Stimulated activated CD8-positive, alpha-beta memory T cell treated with anti-CD3 and anti-CD28 coated beads, Interleukin-15, amount 100 ng/mL, for 24 hours (primary cell): ENCODE results near the gene GPR25.

Source experiments
- DNase-seq: peaks from one replicate; pipeline ENCODE4 v3.0.0-alpha.2; 2020; ENCODE audit warnings: low read depth

GPR25 gene, protein sequence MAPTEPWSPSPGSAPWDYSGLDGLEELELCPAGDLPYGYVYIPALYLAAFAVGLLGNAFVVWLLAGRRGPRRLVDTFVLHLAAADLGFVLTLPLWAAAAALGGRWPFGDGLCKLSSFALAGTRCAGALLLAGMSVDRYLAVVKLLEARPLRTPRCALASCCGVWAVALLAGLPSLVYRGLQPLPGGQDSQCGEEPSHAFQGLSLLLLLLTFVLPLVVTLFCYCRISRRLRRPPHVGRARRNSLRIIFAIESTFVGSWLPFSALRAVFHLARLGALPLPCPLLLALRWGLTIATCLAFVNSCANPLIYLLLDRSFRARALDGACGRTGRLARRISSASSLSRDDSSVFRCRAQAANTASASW

DNA sequence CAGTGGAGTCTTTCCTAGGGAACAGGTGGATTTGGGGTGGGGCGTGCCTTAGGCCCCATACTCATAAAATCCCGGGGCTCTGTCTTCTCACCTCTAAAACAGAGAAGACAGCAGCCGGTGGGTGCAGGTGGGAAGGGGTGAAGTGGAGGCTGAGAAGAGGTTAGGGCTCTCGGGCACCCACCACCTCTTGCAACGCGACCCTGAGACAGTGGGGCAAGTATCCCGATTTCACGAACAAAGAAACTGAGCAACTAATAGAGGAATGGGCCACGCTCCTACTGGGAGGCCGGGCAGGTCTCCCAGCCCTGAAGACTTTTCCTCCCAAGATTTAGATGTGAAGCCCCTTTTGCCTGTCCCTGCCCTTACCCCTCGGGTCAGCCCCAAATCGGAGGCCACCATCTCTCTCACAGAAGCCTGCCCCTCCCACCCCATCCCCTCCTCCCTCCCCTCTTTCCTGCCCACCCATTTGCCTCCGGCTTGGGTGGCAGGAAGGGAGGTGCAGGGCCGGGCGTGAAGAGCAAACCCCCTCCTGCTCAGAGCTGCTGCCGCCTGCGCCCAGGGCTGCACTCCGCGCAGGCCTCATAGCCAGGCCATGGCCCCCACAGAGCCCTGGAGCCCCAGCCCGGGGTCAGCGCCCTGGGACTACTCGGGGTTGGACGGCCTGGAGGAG lies at the start of gene GPR25:
TSS of gene GPR25 (plus strand) at position 536 of the 670 bp plus-strand sequence. CDS start at position 593, 57 bp downstream.
- DNase-seq, result no peak

DNA sequence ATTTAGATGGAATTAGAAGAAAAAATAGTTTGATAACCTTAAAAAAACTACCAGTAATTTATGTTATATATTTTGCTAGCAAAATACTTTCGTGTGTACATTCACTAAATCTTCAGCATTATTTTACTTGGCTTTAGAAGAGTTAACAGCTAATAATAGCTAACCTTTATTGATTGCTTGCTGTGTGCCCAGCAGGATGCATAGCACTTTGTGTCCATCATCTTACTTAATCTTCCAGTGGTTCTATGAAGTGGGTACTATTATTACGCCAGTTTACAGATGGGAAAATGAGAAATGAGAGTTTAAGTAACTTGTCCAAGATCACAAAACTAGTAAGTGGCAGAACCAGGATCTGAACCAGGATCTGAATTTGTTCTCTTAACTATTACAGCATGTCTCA lies 41.7 kb upstream of the GPR25 start:
- DNase-seq, result no peak

DNA sequence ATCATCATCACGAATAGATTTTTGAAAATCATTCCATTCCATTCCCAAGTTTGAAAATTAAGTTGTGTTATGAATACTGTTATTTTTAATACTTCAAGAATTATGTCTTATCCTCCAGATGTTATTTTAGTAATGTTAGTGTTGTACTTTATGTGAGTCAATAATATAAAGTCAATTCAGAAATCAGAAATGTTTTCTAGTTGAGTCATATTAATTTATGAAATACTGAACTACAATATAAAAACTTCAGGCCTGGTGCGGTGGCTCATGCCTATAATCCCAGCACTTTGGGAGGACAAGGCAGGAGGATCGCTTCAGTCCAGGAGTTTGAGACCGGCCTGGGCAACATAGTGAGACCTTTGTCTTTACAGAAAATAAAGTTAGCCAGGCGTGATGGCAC lies 38.4 kb upstream of the GPR25 start:
- no peak for DNase-seq

DNA sequence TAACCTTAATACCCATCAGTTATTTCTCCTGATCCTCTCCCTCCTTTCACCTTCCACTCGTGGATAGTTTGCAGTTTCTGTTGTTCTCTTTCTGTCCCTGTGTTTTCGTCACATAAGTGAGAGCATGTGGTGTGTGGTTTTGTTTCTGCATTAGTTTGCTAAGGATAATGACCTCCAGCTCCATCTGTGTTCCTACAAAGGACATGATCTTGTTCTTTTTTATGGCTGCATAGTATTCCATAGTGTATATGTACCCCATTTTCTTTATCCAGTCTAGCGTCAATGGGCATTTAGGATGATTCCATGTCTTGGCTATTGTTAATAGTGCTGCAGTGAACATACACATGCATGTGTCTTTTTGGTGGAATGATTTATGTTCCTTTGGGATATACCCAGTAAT lies 36.6 kb upstream of the GPR25 start:
- no peak for DNase-seq

DNA sequence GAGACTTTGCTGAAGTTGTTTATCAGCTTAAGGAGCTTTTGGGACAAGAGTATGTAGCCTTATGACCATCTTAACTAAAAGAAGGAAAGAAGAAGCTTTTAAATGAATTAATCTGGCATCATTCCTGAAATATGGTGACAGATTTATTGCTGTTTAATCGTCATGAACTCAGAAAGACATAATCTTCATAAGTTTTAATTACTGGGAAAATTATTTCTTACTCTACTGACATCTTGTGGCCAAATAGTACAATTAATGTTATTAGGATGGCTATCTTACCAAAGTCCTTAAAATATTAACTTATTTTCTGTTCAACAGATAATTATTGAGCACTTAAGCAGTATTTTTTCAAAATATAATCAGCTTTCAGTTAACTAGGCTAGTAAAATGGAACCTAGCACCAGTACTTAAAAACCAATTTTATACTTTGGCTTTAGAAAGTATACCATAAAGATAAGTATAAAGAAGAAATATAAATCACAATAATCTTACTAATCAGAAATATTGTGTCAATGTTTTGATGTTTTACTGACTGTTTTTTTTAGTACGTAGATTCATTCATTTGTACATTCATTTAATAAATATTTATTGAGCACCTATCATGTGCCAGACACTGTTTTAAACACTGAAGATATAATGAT lies 34.7 kb upstream of the GPR25 start:
- no peak for DNase-seq

DNA sequence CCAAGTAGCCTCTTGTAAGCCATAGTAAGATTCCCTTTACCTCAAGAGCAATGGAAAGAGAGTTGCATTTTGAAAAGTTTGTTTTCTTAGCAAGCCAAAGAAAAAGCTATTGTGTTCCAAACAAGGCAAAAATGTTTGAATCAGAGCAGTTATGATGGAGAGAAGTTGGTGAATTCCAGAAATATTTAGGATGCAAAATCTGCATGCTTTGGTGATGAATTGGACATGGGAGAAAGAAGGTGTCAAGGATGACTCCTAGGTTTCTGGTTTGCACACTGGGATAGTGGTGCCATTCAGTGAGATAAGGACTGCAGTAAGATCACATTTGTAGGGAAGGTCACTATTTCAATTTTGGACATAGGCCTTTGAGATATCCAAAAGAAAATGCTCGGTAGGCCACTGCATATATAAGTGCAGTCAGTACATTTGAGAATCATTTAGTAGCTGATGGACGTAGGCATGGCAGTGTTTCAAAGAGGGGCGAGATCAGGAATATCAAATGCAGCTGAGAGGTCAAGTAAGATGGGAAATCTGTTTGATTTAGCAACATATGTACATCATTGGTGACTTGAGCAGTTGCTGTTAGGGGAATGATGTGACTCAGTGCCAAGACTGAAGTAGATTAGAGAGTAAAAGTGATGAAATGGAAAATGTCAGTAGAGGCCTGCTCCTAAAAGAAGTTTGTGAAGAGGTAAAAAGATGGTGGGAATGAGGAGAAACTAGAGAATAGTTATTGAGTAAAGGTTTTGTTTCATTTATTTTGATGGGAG lies 33.9 kb upstream of the GPR25 start:
- no peak for DNase-seq

DNA sequence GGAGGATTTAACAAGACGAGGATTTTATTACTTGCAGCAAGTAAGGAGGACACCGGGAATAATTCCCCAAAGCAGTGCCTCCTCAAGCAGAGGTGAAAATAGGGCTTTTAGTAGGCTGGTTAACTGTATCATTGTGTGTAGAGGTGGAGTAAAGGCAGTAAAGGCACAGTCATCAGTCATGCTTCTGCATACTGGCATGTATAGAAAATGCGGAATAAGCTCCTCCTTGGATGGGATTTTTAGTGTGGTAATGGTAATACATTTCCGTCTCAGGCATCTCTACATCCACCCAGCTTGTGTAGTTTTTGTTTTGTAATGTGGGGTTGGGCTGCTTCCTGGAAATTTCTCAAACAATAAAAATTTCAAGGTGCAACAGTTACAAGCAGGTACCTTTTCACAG lies 27.4 kb upstream of the GPR25 start:
- no peak for DNase-seq

DNA sequence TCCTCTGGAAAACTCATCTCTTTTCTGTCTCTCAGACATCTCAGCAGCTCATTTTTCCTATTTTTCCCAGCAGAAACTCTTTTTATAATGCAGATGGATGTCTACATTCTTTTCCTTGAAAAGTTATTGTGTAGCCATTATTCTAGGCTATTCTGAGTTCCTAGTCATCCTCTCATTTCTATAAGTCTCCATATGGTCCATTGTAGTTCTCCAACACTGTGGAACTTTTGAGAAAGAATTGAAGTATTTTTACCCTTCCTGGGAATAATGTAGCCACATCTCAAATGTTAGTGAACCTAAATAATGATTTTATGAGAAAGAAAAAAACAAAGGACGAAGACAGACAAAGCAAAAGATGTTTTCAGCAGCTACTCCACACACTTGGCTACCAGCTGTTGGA lies 26.4 kb upstream of the GPR25 start:
- no peak for DNase-seq

DNA sequence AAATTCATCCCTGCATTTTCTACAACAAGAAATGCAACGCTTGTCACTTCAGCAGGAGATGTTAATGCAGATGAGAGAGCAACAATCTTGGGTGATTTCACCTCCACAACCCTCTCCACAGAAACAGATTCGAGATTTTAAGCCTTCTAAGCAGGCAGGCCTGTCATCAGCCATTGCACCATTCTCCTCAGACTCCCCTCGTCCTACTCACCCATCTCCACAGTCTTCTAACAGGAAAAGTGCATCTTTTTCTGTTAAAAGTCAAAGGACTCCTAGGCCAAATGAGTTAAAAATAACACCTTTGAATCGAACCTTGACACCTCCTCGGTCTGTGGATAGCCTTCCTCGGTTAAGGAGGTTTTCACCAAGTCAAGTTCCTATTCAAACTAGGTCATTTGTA lies 23.4 kb upstream of the GPR25 start:
- DNase-seq, result no peak

DNA sequence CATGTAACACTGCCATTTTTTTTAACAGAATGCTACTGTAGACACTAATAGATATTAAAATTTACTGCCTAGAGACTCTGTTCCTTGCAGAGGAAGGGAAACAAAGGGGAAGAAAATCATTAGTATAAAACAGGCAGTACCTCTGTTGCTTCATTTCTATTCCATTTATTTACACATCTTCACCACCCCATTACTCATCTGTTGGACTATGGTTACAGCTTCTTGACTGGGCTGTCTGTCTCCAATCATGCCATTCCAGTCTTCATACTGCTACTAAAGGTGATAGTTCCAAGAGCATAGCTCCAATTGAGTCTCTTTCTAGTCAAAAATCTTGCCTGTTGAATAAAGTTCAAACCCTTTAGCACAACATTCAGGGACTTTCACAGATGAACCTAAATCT lies 22.2 kb upstream of the GPR25 start:
- DNase-seq, result no peak

DNA sequence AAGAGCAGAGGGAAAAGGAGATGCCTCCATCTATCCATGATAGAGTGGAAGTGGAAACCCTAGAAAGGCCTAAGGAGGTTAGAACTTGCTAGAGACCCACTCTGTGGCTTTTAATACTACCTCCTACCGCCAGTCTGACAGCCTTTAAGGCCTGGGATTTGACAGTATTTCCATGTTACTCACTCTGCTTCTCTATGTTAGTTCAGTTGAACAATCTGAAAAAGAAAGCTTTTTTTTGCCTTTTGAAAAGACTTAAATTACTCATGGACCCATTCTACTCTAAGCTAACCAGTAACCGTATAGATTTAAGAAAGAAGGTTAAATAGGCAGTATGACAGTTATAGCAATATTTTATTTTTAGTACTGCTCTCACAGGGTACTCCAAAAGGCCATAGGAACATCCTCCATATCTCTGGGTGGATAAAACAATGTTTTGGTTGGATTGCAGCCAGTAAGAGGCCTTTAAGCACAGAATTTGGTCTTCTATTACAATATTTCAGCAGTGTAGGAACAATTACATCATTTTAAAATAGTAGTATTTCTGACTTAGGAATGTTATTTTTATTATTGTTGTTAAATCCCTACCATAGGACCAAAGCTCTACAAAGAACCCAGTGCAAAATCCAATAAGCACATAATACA lies 15.9 kb upstream of the GPR25 start:
- DNase-seq, result no peak

DNA sequence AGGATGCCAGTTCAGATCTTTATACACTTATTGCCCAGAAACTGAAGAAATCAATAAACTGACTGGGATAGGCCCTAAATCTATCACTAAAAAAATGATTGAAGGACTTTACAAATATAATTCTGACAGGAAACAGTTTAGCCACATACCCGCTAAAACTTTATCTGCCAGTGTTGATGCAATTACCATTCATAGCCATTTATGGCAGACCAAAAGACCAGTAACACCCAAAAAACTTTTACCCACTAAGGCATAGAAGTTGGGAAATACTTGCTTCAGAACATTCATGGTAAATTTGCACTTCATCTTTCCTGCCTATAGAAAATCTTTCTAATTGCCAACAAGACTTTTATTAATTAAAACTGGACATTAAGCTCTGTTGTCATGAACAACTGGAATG lies 15.0 kb upstream of the GPR25 start:
- no peak for DNase-seq

DNA sequence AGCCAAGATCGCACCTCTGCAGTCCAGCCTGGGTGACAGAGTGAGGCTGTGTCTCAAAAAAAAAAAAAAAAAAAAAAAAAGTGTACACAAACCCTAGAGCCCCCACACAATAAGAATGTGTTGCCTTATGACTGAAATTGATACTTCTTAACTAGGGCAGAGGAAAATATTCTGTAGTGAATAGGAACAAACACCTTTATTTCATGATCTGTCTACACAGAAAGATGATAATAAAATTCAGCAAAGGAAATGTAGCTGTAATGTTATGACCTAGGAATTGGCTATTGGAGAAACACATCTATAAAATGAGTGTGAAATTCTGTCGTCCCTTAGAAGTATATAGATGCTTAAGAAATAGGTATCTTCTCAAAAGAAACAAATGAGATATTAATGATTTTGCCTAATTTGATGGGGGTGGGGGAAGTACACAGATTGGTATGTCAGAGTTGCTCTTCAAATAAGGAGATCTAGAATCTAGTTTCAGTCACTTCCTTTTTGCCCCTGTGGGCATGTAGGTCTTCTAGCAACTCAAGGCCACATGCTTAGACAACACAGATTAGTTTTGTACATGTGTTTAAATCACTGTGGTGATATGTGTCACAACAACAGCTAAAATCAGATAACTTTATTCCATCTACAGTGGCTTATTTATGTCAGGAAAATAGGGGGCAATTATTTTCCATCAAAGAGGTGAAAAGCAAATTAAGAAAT lies 10.7 kb upstream of the GPR25 start:
- no peak for DNase-seq

DNA sequence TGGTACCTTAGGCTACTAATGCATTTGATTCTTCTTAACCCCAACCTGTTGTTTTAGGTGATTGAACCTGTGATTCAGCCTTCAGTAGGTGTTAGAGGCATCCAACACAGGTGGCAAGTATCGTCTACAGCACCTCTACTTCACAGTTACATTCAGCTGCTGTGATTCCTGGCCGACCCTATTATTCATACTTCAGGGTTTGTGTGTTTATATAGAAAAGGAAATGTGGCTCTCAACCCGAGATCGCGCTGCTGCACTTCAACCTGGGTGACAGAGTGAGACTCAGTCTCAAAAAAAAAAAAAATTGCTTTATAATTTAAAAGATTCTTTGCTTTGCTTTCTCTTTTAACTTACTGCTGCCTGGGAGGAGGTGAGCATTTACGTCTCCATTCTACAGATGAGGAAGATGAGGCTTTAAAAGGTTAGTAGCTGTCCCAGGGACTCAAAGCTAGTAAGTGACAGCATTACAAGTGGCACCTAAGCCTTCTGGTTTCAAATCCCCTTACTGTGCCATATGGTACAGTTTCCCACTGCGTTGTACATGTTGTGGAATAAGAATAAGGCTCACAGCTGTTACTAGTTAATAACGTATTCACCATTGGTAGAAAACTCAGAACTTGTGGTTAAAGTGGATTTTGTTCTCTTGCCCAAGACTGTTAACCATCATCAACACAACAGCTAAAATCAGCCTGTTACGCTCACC lies 9.9 kb upstream of the GPR25 start:
- DNase-seq, result no peak

DNA sequence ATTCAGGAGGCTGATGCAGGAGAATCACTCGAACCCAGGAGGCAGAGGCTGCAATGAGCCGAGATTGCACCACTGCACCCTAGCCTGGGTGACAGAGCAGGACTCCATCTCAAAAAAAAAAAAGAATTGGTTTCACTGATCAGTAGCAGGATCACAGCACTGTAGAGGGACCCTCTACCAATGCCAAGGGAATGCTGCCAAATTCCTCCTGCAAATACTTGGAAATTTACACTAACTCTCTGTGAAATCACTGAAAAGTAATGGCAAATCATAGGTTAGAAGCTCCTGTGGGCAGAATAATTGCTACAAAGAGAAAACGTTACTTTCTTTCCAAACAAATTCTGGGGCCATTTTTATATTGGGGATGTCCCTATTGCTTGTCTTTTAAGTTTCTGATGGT lies 6.7 kb upstream of the GPR25 start:
- DNase-seq, result no peak

DNA sequence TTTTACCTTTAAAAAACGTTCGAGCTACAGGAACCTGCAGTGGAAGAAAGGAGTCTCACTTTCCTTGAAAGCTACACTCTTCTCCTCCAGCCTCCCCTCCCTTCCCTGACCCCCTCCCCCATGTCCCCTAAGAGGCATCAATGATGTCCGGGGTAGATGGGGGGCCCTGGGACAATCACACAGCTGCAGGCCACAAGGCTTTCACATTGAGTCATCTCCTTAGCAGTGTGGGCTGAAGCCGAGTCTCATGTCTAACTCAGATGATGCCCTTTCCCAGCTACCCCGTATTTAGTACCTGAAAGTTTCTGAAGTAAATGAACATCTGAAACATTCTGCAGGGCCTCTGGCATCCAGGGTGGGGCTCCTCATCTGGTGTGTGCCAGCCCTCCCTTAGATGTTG lies 6.3 kb upstream of the GPR25 start:
- no peak for DNase-seq

DNA sequence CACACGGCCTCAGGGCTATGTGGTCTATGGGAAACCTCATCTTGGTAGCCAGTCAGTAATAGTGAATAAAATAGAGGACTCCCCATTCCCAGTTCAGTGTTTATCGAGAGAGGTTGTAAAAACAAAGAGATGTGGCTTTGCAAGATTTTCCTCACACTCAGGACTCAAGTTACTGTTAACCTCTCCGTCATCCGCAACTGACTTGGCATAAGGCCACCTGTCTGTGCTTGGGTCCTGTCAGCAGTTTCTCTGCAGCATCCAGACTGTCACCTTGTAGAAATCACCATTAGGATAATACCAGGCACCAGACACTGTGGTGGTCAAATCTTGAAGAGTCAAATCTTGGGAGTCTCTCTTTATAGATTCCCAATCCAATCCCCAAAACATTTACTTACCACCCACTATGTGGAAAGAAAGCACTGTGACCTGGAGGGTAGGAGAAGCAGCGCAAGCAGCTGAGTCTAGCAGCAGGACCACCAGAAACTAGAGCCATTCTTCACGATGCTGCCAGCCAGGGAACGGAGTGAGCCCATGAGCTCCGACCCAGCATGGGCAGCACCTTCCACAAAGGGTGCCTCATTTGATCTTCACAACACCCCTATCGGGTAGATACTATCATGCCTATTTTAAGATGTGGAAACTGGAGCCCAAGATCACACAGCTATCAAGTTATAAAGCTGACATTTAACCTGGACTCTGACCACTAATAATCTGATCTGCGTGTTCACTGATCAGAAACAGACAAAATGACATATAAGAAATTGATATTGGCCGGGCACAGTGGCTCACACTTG lies 5.6 kb upstream of the GPR25 start:
- no peak for DNase-seq

DNA sequence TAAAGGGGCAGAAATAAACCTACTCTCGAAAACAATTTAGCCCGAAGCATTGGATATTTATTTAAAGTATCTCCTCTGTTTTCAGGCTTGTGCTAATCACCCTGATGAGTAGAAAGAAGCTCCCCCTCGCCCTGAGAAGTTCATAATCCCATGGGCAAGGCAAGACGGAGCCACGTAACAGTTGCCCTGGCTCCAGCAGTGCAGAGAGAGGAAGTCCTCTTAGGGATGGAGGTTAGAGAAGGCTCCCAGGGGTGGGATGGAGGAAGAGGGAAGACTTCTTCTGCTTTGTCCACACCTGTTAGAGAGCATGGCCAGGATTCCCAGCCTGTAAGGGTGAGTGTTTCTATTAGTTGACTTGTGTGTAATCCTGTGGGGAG lies 3.4 kb upstream of the GPR25 start:
- no peak for DNase-seq

DNA sequence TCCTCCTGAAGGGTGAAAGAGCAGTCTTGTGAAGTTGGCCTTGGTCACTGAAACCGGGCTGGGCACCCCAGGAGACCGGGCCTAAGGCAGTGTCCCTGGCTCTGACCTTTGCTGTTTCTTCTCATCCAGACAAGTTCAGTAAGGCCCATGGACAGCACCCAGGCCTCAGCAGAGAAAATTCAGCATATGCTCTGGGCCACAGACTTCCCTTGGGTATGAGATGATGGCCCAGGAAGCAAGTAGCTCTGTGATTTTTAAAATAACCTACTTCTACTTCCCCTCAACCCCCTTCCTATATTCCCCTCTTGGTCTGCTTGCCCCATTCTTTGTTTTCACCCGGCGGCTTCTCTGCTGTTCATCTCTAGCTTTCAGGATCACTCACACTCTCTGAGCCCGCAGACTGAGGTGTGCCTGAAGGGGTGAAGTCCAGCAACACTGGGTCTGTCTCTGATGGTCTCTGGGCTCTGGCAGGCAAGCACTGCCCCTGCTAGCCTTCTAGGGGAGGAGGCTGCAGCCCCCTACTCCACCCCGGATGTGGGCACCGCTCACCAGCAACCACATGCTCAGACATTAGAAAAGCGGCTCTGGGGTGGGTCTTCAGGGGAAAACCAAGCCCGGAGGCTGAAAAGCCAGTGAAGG lies 2.9 kb upstream of the GPR25 start:
- DNase-seq, result no peak
